Keratinocyte (primary cell): ENCODE measurements around the gene GFY. TPM values are rescaled to one million over a fixed set of nuclear protein-coding genes. Genes with fewer than 3 reads are reported as not detected.

ENCODE experiments used
- DNase-seq: peaks from one replicate; pipeline ENCODE4 v3.0.0-alpha.2; 2011; ENCODE audit warnings: low read depth, missing footprints, low spot score
- FAIRE-seq: peaks from 2 replicates; lab custom pipeline; 2011; peaks lifted over from hg19 to GRCh38; lab: Jason Lieb, UNC
- H2AFZ ChIP-seq: 2 replicates; pipeline ENCODE4 v1.6.0; 2012; ENCODE audit warnings: low read length, control low read depth, inconsistent platforms; ENCODE audit not compliant: control insufficient read depth
- H3K27ac ChIP-seq: 2 replicates; pipeline ENCODE4 v1.5.1; 2011; ENCODE audit warnings: low read length; ENCODE audit not compliant: control insufficient read depth, insufficient read depth
- H3K27me3 ChIP-seq: 3 replicates; pipeline ENCODE4 v1.6.0; 2011; ENCODE audit warnings: low read length; ENCODE audit not compliant: control insufficient read depth, insufficient read depth; ENCODE audit errors: extremely low read depth
- H3K36me3 ChIP-seq, 2 experiments: 2 replicates in 1 of 2; 3 replicates in 1 of 2; pipeline ENCODE4 v1.5.1; 2011; ENCODE audit warnings: low read length in 2 of 2, mild to moderate bottlenecking in 1 of 2; ENCODE audit not compliant: control insufficient read depth in 2 of 2, insufficient read depth in 2 of 2; ENCODE audit errors: extremely low read depth in 1 of 2
- H3K4me1 ChIP-seq: 3 replicates; pipeline ENCODE4 v1.5.1; 2011; ENCODE audit warnings: low read length; ENCODE audit not compliant: control insufficient read depth, insufficient read depth; ENCODE audit errors: extremely low read depth
- H3K4me2 ChIP-seq: 3 replicates; pipeline ENCODE4 v1.6.0; 2011; ENCODE audit warnings: low read depth, low read length; ENCODE audit not compliant: control insufficient read depth, insufficient read depth; ENCODE audit errors: extremely low read depth
- H3K4me3 ChIP-seq, 3 experiments: fragments of 200-600 bp in 1 of 3; sonication (generic) in 1 of 3; 2 replicates in 2 of 3; 3 replicates in 1 of 3; pipeline ENCODE4 v1.5.1; 2011 to 2016; ENCODE audit warnings: low read length in 3 of 3, mild to moderate bottlenecking in 3 of 3, control low read depth in 2 of 3, inconsistent platforms in 1 of 3, low read depth in 1 of 3, mixed read lengths in 1 of 3, mixed run types in 1 of 3, moderate library complexity in 1 of 3; ENCODE audit not compliant: control insufficient read depth in 2 of 3, insufficient read depth in 2 of 3; ENCODE audit errors: extremely low read depth in 1 of 3
- H3K79me2 ChIP-seq: 2 replicates; pipeline ENCODE4 v1.6.0; 2012; ENCODE audit warnings: low read length; ENCODE audit not compliant: control insufficient read depth, insufficient read depth
- H3K9ac ChIP-seq: 3 replicates; pipeline ENCODE4 v1.6.0; 2011; ENCODE audit warnings: low read length; ENCODE audit not compliant: control insufficient read depth, insufficient read depth; ENCODE audit errors: extremely low read depth
- H3K9me1 ChIP-seq: 3 replicates; pipeline ENCODE4 v1.6.0; 2011; ENCODE audit warnings: low read length; ENCODE audit not compliant: control insufficient read depth, insufficient read depth; ENCODE audit errors: extremely low read depth
- H3K9me3 ChIP-seq: 2 replicates; pipeline ENCODE4 v1.5.1; 2012; ENCODE audit warnings: low read depth, low read length; ENCODE audit not compliant: control insufficient read depth
- H4K20me1 ChIP-seq: 3 replicates; pipeline ENCODE4 v1.6.0; 2011; ENCODE audit warnings: low read length; ENCODE audit not compliant: control insufficient read depth, insufficient read depth; ENCODE audit errors: extremely low read depth
- CTCF ChIP-seq, 3 experiments: IDR thresholded peaks in 1 of 3; conservative IDR thresholded peaks in 1 of 3; optimal IDR thresholded peaks in 1 of 3; 2 replicates in 2 of 3; 3 replicates in 1 of 3; pipeline versions ENCODE3 to v1.5.1; 2011; ENCODE audit warnings: low read length in 3 of 3, mild to moderate bottlenecking in 3 of 3, moderate library complexity in 2 of 3, control low read depth in 1 of 3, inconsistent platforms in 1 of 3; ENCODE audit not compliant: insufficient read depth in 2 of 3; ENCODE audit errors: extremely low read depth in 1 of 3
- EZH2 ChIP-seq: IDR thresholded peaks from one replicate; pipeline ENCODE4 v1.6.1; 2012; ENCODE audit warnings: inconsistent platforms, mild to moderate bottlenecking, low read length, moderate library complexity
- dilution Hi-C: fragments of 300-500 bp; cut with MboI; formaldehyde crosslinking; loops from one replicate; pipeline ENCODE4 v1.7.0; 2020; ENCODE audit warnings: low sequenced_read_pairs; ENCODE audit not compliant: extremely low pct_ligation_motif_present
- polyA plus RNA-seq, 5 experiments: library from polyadenylated mRNA; depleted of rRNA in 3 of 5; stranded (reverse) in 3 of 5; stranded (forward) in 1 of 5; unstranded in 1 of 5; fragments of >200 nt; gene quantifications; 1 replicate in 1 of 5; 2 replicates in 3 of 5; 3 replicates in 1 of 5; pipeline versions ENCODE4 v1.2.1 to v1.2.3, GENCODE V29; 2011 to 2012; ENCODE audit warnings: missing spikeins in 2 of 5, low read depth in 1 of 5, low replicate concordance in 1 of 5

Gene GFY
- polyA plus RNA-seq, 1 donor (not counting 4 experiments of a cell fraction or from before 2014, with no cell fraction given): not detected

GRCh38 chr19:49423985-49424303 lies 1.2 kb upstream of the GFY start:
- Histone ChIP-seq H3K36me3 (no peaks in the 10 kb centered on the region), H3K4me1 (peaks cover 7% of the 10 kb centered on the region), H3K4me3 (no peak overlapping the region), H3K27me3 (peaks cover 95% of the 10 kb centered on the region), H3K27ac (no peak overlapping the region), H4K20me1 (no peaks in the 10 kb centered on the region), H3K9ac (no peak overlapping the region), H2AFZ (no peak overlapping the region), H3K9me3 (no peaks in the 10 kb centered on the region), H3K79me2 (no peaks in the 10 kb centered on the region), H3K4me2 (no peak overlapping the region), H3K9me1 (no peaks in the 10 kb centered on the region)
- no peak for FAIRE-seq
- DNase-seq: no peak
- TF ChIP-seq EZH2 (no peak), CTCF (optimal IDR thresholded peaks at IDR 0.05 in 1 of 3, IDR thresholded peaks at IDR 0.05 in 1 of 3, conservative IDR thresholded peaks at IDR 0.05 in 1 of 3; ENCODE audit: extremely low read depth in 1 of 3, insufficient read depth in 2 of 3, low read length in 3 of 3) (no peak)
- dilution Hi-C loops: no loop called here

GRCh38 chr19:49425922-49426592 lies 869 bp downstream of the GFY start:
- Histone ChIP-seq H3K36me3 (no peaks in the 10 kb centered on the region), H3K27me3 (peaks cover 92% of the 10 kb centered on the region), H2AFZ (no peak overlapping the region), H3K4me1 (peaks cover 7% of the 10 kb centered on the region), H3K9me1 (no peaks in the 10 kb centered on the region), H4K20me1 (no peaks in the 10 kb centered on the region), H3K9me3 (no peaks in the 10 kb centered on the region), H3K79me2 (no peaks in the 10 kb centered on the region), H3K4me2 (no peak overlapping the region), H3K9ac (no peak overlapping the region), H3K4me3 (no peak overlapping the region), H3K27ac (no peak overlapping the region)
- FAIRE-seq (no peak), DNase-seq (no peak)
- TF ChIP-seq CTCF (optimal IDR thresholded peaks at IDR 0.05 in 1 of 3, IDR thresholded peaks at IDR 0.05 in 1 of 3, conservative IDR thresholded peaks at IDR 0.05 in 1 of 3; ENCODE audit: extremely low read depth in 1 of 3, insufficient read depth in 2 of 3, low read length in 3 of 3): no peak
- TF ChIP-seq EZH2: peak; percentile 30
- dilution Hi-C loops: no loop called here
